Peyer's patch (tissue), 4 donors: Measurements from ENCODE around the gene ILF3.

Experiments used
- CTCF ChIP-seq, 6 experiments: fragments of 450-650 bp in 4 of 6; fragments of 200-600 bp in 2 of 6; sonication (generic) in 1 of 6; IDR thresholded peaks; one replicate each; pipeline ENCODE4 v1.5.1; 2017 to 2019; ENCODE audit warnings: antibody characterized with exemption in 6 of 6, mild to moderate bottlenecking in 3 of 6, moderate library complexity in 1 of 6
- POLR2A ChIP-seq, 2 donors: fragments of 450-650 bp; IDR thresholded peaks; one replicate each; pipeline ENCODE4 v1.5.1; 2017; ENCODE audit warnings: antibody characterized with exemption in 2 of 2, mild to moderate bottlenecking in 2 of 2, moderate library complexity in 2 of 2

DNA sequence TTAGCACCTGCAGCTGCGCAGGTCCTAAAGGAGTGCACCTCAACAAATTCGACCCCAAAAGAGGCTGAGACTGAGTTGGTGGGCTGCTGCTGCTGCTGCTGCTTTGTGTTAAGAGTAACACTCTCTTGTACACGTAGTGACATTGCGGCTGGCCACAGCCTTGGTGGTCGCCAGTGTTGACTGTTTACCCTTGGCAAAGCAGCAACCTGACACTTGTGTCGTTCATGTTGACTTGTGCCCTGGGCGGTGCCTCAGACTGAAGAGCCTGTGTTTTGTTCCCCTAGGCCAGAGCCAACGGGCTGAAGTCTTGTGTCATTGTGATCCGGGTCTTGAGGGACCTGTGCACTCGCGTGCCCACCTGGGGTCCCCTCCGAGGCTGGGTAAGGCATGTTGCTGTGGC lies 24.7 kb downstream of the ILF3 start:
- no peak for TF ChIP-seq CTCF (IDR thresholded peaks at IDR 0.05)
- TF ChIP-seq POLR2A (IDR thresholded peaks at IDR 0.05): no peak
